ENCODE results near the gene GAB4.
"Not testable (repeated sequence)": the region's sequence is repeated elsewhere in the genome, so short reads cannot be mapped to it uniquely, and the experiment has no call there.

GRCh38 chr22:16914911-16915310, 93.1 kb downstream of the GAB4 start:
- TF ChIP-seq, protein P1, sequence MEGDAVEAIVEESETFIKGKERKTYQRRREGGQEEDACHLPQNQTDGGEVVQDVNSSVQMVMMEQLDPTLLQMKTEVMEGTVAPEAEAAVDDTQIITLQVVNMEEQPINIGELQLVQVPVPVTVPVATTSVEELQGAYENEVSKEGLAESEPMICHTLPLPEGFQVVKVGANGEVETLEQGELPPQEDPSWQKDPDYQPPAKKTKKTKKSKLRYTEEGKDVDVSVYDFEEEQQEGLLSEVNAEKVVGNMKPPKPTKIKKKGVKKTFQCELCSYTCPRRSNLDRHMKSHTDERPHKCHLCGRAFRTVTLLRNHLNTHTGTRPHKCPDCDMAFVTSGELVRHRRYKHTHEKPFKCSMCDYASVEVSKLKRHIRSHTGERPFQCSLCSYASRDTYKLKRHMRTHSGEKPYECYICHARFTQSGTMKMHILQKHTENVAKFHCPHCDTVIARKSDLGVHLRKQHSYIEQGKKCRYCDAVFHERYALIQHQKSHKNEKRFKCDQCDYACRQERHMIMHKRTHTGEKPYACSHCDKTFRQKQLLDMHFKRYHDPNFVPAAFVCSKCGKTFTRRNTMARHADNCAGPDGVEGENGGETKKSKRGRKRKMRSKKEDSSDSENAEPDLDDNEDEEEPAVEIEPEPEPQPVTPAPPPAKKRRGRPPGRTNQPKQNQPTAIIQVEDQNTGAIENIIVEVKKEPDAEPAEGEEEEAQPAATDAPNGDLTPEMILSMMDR (IDR thresholded peaks at IDR 0.05; ENCODE audit: insufficient read depth, low read depth, low read length), result not testable (repeated sequence)
- not testable (repeated sequence) for TF ChIP-seq EZH2 (IDR thresholded peaks at IDR 0.05; ENCODE audit: insufficient read depth, low read length)

All from astrocyte (in vitro differentiated cells and primary cell).